Stimulated activated CD8-positive, alpha-beta memory T cell treated with anti-CD3 and anti-CD28 coated beads, Interleukin-4, amount 100 ng/mL, for 4 hours (primary cell): ENCODE data around the gene ZNF555.

Source experiments
- DNase-seq, 2 donors: peaks; one replicate each; pipeline ENCODE4 v3.0.0-alpha.2; 2020; ENCODE audit warnings: low read depth in 2 of 2, low spot score in 1 of 2

The ZNF555 gene

DNA sequence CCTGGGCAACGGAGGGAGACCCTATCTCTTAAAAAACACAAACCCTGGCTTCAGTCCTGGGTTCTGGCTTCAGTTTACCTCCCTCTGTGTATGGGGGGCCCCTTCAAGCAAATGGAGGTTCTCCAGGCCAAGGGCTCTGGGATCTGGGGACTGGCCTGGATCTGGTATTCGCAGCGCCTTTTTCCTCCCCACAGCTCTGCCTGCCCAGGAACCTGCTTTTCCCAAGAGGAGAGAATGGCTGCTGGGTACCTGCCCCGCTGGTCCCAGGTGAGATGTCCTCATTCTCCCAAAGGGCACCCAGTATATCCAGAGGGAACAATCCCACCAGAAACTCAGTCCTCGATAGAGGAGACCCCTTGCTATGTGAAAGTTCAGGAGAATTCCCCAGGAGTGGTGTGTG lies 18.4 kb upstream of the ZNF555 start:
- DNase-seq = no peak

DNA sequence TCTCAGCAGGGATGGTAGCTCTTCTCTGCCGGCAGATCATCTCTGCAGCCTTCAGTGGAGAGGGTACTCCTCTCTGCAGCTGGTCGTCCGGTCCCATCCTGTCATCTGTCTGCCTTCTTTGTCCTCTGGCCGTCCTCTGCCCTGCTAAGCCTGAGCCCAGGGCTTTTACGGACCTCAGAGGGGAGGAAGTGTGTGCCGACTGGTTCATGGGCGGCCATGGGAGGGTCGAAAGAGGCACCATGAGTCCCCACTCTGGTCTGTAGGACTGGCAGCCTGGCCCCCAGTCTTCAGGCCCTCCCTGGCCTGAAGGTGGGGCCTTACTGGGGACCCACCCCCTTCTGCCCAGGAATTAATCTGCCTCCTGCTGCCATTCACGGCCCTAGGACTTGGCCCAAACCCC lies 17.6 kb upstream of the ZNF555 start:
- no peak for DNase-seq

DNA sequence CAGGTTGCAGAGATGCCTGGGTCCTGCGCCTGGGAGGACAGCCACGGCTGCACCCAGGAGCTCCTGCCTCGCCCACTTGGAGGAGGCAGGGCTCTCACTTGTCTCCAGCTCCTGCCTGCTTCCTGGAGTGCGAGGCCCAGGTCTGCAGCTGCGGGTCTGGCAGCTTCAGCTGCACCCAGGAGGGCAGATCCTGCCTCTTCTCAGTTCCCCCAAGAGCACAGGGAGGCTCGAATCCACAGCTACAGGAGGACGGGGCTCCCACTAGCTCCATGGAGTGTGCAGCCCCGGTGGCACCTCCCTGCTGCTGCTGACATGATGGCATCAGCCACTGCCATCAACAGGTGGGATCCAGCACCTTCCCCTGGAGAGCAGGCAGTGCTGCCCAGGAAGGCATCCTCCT lies 17.1 kb upstream of the ZNF555 start:
- no peak for DNase-seq

DNA sequence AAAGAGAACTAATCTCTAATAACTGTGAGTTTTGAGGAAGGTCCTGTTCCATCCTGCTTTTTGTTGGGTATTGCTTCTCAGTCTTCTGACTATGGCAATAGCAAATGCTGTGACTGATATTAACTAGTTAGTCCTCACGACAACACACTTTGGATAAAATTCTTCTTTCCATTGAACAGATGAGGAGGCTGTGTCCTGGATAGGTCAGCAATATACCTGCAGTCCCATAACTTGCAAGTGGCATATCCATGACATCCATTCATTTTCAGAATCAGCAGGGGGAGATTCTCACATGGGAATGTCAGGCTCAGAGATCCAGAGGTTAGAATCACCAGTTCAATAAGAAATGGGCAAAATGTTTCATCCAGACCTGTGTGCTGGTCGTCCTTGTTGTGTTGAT lies 14.3 kb upstream of the ZNF555 start:
- no peak for DNase-seq

DNA sequence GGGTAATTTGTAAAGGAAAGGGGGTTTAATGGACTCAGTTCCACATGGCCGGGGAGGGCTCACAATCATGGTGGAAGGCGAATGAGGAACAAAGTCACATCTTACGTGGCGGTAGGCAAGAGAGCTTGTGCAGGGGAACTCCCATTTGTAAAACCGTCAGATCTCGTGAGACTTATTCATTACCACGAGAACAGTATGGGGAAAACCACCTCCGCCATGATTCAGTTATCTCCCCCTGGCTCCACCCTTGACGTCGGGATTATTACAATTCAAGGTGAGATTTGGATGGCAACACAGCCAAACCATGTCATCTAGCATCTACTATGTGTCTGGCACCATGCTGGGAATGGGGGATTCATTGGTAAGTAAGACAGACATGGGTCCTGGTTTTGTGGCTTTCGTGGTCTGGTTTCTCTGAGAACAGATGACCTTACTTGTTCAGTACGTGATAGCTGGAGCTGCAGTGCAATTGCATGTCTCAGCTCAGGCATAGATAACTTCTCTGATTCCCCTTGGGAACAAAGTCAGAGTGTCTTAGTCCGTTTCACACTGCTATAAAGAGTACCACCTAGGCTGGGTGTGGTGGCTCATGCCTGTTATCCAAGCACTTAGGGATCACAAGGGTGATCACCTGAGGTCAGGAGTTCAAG lies 13.3 kb upstream of the ZNF555 start:
- no peak for DNase-seq

DNA sequence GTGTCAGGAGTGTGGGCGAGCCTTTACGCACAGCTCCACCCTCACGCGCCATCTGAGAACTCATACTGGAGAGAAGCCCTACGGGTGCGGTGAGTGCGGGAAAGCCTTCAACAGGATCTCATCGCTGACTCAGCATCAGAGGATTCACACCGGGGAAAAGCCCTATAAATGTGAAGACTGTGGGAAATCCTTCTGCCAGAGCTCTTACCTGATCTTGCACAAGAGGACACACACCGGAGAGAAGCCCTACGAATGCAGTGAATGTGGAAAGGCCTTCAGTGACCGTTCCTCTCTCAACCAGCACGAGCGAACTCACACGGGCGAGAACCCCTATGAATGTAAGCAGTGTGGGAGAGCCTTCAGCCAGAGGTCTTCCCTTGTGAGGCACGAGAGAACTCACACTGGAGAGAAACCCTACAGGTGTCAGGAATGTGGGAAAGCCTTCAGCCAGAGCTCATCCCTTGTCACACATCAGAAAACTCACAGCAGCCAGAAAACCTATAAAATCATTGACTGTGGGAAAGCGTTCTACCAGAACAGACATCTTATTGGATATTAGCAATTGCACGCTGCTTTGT lies 6.9 kb upstream of the ZNF555 start:
- no peak for DNase-seq

DNA sequence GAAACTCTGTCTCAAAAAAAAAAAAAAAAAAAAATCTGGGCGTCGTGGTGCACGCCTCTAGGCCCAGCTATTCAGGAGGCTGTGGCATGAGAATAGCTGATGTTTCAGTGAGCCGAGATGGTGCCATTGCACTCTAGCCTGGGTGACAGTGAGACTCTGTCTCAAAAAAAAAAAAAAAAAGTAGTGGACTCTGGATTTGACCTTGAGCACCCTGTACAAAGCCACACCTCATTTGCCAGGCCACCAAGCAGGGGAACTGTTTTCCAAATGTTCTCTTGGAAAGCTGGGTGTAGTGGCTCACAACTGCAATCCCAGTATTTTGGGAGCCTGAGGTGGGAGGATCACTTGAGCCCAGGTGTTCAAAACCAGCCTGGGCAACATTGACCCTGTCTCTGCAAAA lies 3.8 kb upstream of the ZNF555 start:
- DNase-seq = no peak

DNA sequence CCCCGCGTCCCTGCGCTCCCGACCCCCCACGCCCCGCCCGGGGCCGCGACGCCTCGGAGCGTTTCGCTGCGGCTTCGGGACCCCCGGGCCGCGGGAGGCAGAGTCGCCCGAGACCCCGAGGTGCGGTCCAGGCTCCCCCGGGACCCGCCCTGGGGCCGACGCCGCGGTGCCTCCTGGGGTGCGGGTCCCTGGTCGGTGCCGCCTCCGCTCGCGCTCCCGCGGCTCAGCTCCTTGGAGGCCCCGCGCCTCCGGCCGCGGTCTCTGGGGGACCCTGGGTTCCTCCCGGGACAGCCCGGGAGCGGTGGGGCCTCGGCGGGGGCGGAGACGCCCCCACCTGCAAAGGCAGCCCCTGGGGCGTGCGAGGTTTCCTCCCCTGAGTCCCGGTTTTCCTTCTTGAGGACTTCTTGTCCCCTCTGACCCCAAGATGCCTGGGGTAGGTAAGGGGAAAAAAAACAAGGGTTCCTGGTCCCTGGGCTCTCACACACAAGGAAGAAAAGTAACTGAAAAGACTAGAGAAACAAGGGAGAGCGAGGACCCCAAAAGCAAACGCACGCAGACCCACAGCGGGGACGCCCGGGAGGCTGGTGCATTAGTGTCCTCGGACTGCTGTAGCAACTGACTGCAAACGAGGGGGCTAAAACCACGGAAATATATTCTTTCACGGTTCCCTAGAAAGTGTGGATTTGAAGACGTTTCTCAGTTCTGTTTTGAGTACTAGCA lies 740 bp downstream of the ZNF555 start:
- no peak for DNase-seq

DNA sequence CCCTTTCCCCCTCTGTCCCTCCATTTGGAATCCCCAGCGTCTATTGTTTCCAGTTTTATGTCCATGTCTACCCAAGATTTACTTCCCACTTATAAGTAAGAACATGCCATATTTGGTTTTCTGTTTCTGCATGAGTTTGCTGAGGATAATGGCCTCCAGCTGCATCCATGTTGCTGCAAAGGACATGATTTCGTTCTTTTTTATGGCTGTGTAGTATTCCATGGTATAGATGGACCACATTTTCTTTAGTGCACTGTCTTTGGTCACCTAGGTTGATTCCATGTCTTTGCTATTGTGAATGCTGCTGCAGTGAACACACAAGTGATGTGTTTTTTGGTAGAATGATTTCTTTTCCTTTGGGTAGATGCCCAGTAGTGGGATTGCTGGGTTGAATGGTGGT lies 3.8 kb downstream of the ZNF555 start:
- no peak for DNase-seq

DNA sequence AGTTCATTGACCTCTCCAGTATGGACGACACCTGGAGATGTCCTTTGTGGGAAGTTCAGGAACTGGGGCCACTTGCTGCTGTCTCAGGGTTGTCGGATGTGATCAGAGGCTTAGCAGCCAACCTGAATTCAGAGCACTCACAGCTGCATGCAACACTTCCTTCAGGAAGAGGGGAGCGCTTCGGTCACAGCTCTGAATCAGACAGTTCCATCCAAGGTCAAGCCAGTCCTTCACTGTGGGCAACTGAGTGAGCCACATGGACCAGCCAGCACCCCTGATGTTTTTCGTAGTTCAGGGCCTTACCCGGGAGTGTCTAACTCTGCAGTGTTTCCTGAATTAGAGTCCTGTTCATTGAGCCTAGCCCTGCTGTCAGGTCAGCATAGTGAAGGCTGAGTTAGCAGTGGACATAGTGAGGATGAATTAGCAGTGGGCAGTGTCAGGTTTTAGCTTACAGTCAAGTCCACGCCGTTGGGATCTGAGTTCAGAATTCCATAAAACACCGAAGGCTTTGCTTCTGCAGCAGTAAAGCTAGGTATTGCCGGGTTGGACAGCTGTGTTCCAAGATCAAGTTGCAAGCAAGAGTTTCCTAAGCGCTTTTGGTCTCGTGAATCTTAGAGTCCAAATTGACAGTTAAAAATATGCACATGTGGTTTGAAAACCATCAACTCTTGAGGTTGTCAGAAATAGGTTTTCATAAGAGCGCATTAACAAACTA lies 5.1 kb downstream of the ZNF555 start:
- DNase-seq = no peak

DNA sequence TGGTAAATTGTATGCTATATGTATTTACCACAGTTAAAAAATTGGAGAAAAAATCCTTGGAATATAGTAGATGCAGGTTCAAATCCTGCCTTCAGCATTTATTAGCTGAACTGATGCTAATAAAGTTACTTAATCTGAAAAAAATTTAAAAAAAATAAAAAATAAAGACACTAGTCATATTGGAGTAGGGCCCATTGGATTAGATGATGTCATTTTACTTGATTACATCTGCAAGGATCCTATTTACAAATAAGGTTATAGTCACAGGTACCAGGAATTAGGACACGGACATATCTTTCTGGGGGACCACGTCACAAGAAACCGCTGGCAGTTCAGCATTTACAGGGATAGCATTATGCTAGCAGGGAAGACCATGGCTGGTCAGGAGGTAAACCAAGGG lies 6.2 kb downstream of the ZNF555 start:
- DNase-seq = no peak

DNA sequence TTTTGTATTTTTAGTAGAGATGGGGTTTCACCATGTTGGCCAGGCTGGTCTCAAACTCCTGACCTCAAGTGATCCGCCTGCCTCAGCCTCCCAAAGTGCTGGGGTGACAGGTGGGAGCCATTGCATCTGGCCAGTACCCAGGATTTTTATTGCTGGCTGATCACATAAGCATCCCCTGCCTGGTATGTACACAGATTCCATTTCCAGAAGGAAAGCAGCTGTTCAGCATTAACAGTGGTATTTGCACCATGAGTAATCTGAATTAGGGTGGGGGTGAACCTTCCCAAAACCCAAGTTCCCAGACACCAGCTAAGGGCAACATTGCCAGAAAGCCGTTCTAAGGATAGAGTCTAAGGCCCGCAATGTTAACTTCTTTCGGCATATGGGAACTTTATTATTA lies 7.3 kb downstream of the ZNF555 start:
- no peak for DNase-seq

DNA sequence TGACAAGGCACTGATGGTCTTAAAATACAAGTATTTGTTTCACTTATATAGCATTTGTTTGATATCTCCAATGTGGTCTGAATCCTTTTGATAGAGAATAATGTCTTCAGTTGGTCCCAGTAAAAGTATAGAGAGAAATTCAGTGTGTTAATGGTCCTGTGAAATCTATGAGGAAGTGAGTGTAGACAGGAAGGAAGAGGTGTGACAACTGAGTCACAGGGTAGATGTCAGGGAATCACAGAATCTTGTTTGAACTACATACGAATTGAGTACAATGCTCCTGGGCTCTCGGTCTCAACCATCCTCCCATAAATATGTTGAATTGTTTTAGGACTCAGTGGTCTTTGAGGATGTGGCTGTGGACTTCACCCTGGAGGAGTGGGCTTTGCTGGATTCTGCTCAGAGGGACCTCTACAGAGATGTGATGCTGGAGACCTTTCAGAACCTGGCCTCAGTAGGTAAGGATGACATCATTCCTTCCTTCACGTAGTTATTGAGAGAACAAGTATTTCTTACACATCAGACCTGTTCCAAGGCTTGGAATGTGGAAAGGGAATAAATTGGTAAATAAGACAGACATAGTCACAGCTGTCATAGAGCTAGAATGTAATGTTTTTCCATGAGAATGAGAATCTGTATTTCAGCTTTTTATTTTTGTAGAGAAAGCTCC lies 9.1 kb downstream of the ZNF555 start:
- DNase-seq = no peak

DNA sequence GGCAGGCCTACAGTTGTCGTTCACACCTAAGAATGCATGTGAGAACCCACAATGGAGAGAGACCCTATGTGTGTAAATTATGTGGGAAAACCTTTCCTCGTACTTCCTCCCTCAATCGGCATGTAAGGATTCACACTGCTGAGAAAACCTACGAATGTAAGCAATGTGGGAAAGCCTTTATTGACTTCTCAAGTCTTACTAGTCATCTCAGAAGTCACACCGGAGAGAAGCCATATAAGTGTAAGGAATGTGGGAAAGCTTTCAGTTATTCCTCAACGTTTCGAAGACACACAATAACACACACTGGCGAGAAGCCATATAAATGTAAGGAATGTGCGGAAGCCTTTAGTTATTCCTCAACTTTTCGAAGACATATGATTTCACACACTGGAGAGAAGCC lies 11.3 kb downstream of the ZNF555 start:
- no peak for DNase-seq

DNA sequence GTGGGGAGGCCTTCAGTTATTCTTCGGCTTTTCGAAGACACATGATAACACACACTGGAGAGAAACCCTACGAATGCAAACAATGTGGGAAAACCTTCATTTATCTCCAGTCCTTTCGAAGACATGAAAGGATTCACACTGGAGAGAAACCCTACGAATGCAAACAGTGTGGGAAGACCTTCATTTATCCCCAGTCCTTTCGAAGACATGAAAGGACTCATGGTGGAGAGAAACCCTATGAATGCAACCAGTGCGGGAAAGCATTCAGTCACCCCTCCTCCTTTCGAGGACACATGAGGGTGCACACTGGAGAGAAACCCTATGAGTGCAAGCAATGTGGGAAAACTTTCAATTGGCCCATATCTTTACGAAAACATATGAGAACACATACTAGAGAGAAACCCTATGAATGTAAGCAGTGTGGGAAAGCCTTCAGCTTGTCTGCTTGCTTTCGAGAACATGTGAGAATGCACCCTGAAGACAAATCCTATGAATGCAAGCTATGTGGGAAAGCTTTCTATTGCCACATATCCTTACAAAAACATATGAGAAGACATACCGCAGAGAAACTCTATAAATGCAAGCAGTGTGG lies 11.8 kb downstream of the ZNF555 start:
- DNase-seq = no peak

DNA sequence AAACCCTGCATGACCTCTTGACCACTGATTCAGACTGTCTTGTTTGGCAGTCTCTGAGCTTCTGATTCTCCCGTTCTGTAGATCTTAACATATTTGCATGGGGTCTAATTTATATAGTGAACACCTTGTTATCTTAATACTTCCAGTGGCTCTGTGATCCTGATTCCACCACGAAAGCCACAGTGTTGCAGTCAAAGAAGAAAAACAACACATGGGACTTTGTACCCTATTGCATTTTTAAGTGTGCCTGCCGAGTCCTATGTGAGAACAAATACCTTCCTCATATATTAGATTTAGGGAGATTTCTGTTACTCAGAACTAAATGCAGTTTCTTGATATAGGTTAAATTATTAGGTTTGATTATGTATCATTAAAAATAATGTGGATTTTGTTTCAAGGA lies 13.6 kb downstream of the ZNF555 start:
- no peak for DNase-seq

DNA sequence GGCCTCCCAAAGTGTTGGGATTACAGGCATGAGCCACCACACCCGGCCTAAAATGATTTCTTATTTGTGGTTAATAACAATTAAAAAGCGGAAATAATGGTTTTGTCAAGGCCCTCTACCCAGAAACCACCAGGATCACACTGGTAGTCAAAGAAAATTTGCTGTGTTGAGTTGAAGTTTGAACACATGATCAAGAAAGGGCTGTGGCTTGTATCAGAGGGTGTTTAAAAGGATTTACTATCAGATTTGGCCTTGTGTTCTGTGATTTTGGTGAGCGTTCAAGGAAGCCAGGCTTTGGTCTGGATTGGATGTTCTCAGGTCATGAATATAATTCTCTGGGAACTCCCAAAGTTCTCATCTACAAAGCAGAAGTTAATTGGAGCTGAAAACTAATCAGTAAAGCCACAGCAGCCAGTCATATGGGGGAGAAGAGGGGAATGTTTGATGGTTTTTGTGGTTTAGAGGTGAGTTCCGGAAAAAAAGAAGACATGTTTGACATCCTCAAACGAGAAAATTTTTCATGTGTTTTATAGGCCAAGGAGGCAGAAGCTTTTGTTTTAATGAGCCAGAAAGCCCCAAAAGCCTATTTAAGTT lies 15.3 kb downstream of the ZNF555 start:
- no peak for DNase-seq

DNA sequence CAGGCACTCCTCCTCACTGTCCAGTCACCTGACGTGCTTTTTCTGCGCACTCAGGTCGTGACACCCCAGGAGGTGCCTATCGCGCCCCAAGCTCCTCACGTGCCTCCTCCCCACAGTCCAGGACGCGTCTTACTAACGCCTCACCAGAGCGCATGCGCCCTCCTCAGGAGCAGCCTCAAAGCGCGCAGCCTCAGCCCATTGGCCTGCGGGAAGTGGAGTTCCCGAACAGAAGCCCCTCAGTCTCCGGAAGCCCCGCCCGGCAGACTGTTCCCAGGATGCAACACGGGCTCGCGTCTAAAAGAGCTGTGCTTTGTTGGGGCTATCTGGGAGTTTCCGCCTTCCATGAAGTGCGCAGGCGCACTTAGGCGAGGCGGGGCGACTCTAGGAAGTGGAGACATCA lies 17.6 kb downstream of the ZNF555 start:
- no peak for DNase-seq

DNA sequence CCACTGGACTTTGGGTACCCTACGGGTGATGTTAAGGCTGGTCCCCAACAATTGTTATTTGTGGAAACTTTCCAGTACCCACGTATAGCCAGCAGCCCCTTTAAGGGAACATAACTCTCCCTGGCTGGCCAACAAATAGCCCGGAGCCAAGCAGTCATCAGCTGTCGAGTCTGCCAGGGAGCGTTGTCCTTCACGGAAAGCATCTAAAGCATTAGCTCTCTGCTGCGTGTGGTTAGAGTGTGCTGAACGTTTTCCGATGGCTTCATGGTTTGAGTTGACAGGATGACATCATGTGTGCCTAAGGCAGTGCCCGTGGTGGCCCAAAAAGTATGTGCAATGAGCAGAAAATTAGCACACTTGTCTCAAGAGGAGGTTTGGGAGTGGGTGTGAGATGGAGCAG lies 22.5 kb downstream of the ZNF555 start:
- no peak for DNase-seq

DNA sequence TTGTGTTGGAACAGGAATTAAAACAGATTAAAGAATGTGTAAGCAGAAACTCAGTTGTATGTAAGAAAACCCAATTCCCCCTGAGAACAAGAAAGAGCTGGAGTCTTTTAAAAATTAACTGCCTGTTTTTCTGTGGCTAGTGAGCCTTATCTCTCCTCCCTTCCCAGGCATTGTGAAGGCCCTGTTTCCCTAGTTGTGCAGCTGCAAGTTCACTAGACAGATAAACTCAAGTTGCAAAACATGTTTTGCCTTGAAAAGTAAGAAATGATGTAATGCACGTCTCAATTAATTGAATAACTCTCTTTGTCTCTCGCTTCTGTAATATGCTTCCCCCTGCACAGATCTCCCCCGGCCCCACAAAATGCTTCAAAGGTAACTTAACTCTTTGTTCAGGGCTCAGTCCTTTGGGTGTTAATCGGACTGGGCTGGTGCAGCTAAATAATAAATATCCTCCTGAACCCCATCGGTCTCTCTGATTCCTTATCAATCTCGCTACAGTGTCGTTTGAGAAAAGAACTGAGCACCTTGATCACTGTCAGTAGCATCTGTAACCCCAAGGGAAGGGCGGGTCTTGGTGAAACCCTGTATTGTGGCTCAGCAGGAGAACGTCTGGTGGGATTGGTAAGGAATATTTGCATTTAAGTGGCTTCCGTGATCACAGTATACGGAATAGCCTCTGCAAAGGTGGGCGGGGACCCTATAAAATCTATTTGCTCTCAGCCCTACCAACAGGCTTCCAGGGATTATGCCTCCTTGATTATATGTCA lies 24.2 kb downstream of the ZNF555 start:
- no peak for DNase-seq
